H1 (cell line): ENCODE results near the gene MYOG. TPM values are rescaled to one million over a fixed set of nuclear protein-coding genes. Genes with fewer than 3 reads are reported as not detected.

Experiments
- CTCF ChIA-PET: fragments of 300-600 bp; sonication (Branson Sonifier 250); formaldehyde crosslinking; loops from one replicate; lab custom pipeline; 2021; ENCODE audit not compliant: partially characterized antibody; lab: Charles Lee
- POLR2A ChIA-PET: fragments of 300-600 bp; sonication (Branson Sonifier 250); formaldehyde crosslinking; loops from one replicate; lab custom pipeline; 2021; ENCODE audit warnings: inconsistent platforms; ENCODE audit not compliant: partially characterized antibody; lab: Charles Lee
- DNase-seq, 2 experiments: peaks; one replicate each; pipeline versions ENCODE4 v3.0.0 to v3.0.0-alpha.2; 2010 to 2022; ENCODE audit warnings: low spot score in 2 of 2, low read depth in 1 of 2, mixed read lengths in 1 of 2
- FAIRE-seq: peaks from 2 replicates; lab custom pipeline; 2011; peaks lifted over from hg19 to GRCh38; lab: Jason Lieb, UNC
- H2AFZ ChIP-seq: 2 replicates; pipeline ENCODE4 v1.8.1; 2012; ENCODE audit warnings: low read length, inconsistent platforms
- H2AK5ac ChIP-seq: 2 replicates; pipeline ENCODE4 v1.6.1; 2013; ENCODE audit warnings: low read depth, low read length
- H2BK120ac ChIP-seq: replicated peaks from 2 replicates; pipeline ENCODE3; 2013; ENCODE audit warnings: low read depth, low read length, inconsistent platforms
- H2BK12ac ChIP-seq: 2 replicates; pipeline ENCODE4 v1.6.1; 2013; ENCODE audit warnings: low read depth, low read length
- H2BK15ac ChIP-seq: 2 replicates; pipeline ENCODE4 v1.6.1; 2013; ENCODE audit warnings: low read length
- H2BK20ac ChIP-seq: 2 replicates; pipeline ENCODE4 v1.6.1; 2013; ENCODE audit warnings: low read length
- H2BK5ac ChIP-seq: 2 replicates; pipeline ENCODE4 v1.6.1; 2013; ENCODE audit warnings: low read depth, low read length
- H3K14ac ChIP-seq: 2 replicates; pipeline ENCODE4 v1.6.1; 2013; ENCODE audit warnings: inconsistent platforms; ENCODE audit not compliant: insufficient read length
- H3K18ac ChIP-seq: 2 replicates; pipeline ENCODE4 v1.6.1; 2013; ENCODE audit warnings: low read length; ENCODE audit errors: extremely low read depth
- H3K23ac ChIP-seq: 2 replicates; pipeline ENCODE4 v1.6.1; 2013; ENCODE audit warnings: inconsistent platforms; ENCODE audit not compliant: insufficient read length
- H3K23me2 ChIP-seq: 2 replicates; pipeline ENCODE4 v1.6.1; 2013; ENCODE audit warnings: low read depth, low read length
- H3K27ac ChIP-seq: 2 replicates; pipeline ENCODE4 v1.6.1; 2011; ENCODE audit warnings: low read depth, low read length, inconsistent platforms
- H3K27me3 ChIP-seq, 4 experiments: replicated peaks in 1 of 4; 1 replicate in 1 of 4; 2 replicates in 3 of 4; pipeline versions ENCODE4 v1.6.1 to v1.8.1; 2011 to 2013; ENCODE audit warnings: low read length in 3 of 4, mild to moderate bottlenecking in 3 of 4, inconsistent platforms in 2 of 4, mixed read lengths in 2 of 4, moderate library complexity in 1 of 4; ENCODE audit not compliant: control insufficient read depth in 3 of 4, insufficient read depth in 3 of 4; ENCODE audit errors: extremely low read depth in 1 of 4
- H3K36me3 ChIP-seq, 4 experiments: 2 replicates each; pipeline versions ENCODE4 v1.6.1 to v1.8.1; 2011 to 2013; ENCODE audit warnings: mild to moderate bottlenecking in 4 of 4, low read length in 3 of 4, moderate library complexity in 2 of 4, control low read depth in 1 of 4, inconsistent platforms in 1 of 4; ENCODE audit not compliant: insufficient read depth in 4 of 4, control insufficient read depth in 2 of 4
- H3K4ac ChIP-seq: replicated peaks from 2 replicates; pipeline ENCODE3; 2013; ENCODE audit warnings: low read length, low read depth, mixed read lengths, inconsistent platforms; ENCODE audit not compliant: insufficient read length
- H3K4me1 ChIP-seq, 4 experiments: replicated peaks in 1 of 4; 1 replicate in 1 of 4; 2 replicates in 3 of 4; pipeline versions ENCODE4 v1.6.1 to v1.8.1; 2011 to 2013; ENCODE audit warnings: low read length in 3 of 4, inconsistent platforms in 2 of 4, mixed read lengths in 1 of 4; ENCODE audit not compliant: insufficient read depth in 4 of 4, control insufficient read depth in 3 of 4
- H3K4me2 ChIP-seq, 2 experiments: 2 replicates each; pipeline versions ENCODE4 v1.6.1 to v1.8.1; 2011 to 2013; ENCODE audit warnings: low read depth in 2 of 2, low read length in 2 of 2, control low read depth in 1 of 2, inconsistent platforms in 1 of 2, mild to moderate bottlenecking in 1 of 2; ENCODE audit not compliant: insufficient read depth in 1 of 2
- H3K4me3 ChIP-seq, 4 experiments: fragments of 200-600, 300-600 bp in 1 of 4; sonication (generic), shearing (Covaris generic), sonication (Bioruptor Twin) in 1 of 4; 2 replicates each; pipeline versions ENCODE4 v1.5.1 to v1.8.1; 2011 to 2016; ENCODE audit warnings: low read length in 4 of 4, low read depth in 3 of 4, control low read depth in 2 of 4, inconsistent platforms in 2 of 4, mild to moderate bottlenecking in 2 of 4, mixed read lengths in 1 of 4, moderate library complexity in 1 of 4; ENCODE audit not compliant: insufficient read depth in 2 of 4; ENCODE audit errors: extremely low read depth in 1 of 4
- H3K56ac ChIP-seq: replicated peaks from 2 replicates; pipeline ENCODE3; 2013; ENCODE audit warnings: low read depth, mild to moderate bottlenecking, mixed read lengths, low read length, inconsistent platforms; ENCODE audit not compliant: insufficient read length
- H3K79me1 ChIP-seq: 2 replicates; pipeline ENCODE4 v1.6.1; 2013; ENCODE audit warnings: low read depth, low read length, control low read depth
- H3K79me2 ChIP-seq, 2 experiments: 2 replicates each; pipeline versions ENCODE4 v1.6.1 to v1.8.1; 2012 to 2013; ENCODE audit warnings: low read length in 2 of 2, mild to moderate bottlenecking in 2 of 2, inconsistent platforms in 1 of 2; ENCODE audit not compliant: insufficient read depth in 2 of 2, control insufficient read depth in 1 of 2
- H3K9ac ChIP-seq, 4 experiments: replicated peaks in 1 of 4; 1 replicate in 1 of 4; 2 replicates in 3 of 4; pipeline versions ENCODE4 v1.6.1 to v1.8.1; 2011 to 2013; ENCODE audit warnings: low read depth in 3 of 4, low read length in 3 of 4, control low read depth in 2 of 4, mild to moderate bottlenecking in 2 of 4, moderate library complexity in 2 of 4, inconsistent platforms in 1 of 4; ENCODE audit errors: extremely low read depth in 1 of 4
- H3K9me3 ChIP-seq, 2 experiments: 2 replicates each; pipeline versions ENCODE4 v1.6.1 to v1.8.1; 2012 to 2013; ENCODE audit warnings: mild to moderate bottlenecking in 2 of 2, moderate library complexity in 2 of 2, control low read depth in 1 of 2, inconsistent platforms in 1 of 2, low read depth in 1 of 2, low read length in 1 of 2, mixed read lengths in 1 of 2; ENCODE audit not compliant: insufficient read depth in 2 of 2
- H4K20me1 ChIP-seq, 2 experiments: replicated peaks in 1 of 2; 2 replicates each; pipeline versions ENCODE3 to v1.8.1; 2011 to 2013; ENCODE audit warnings: inconsistent platforms in 2 of 2, low read length in 2 of 2, mild to moderate bottlenecking in 1 of 2; ENCODE audit not compliant: insufficient read depth in 2 of 2, control insufficient read depth in 1 of 2
- H4K5ac ChIP-seq: 2 replicates; pipeline ENCODE4 v1.6.1; 2013; ENCODE audit warnings: low read length, low read depth, mixed read lengths, inconsistent platforms; ENCODE audit not compliant: insufficient read length
- H4K8ac ChIP-seq: 2 replicates; pipeline ENCODE4 v1.8.0; 2013; ENCODE audit warnings: mild to moderate bottlenecking, moderate library complexity, low read length, inconsistent platforms; ENCODE audit not compliant: insufficient read depth; ENCODE audit errors: extremely low read depth
- H4K91ac ChIP-seq: replicated peaks from 2 replicates; pipeline ENCODE3; 2013; ENCODE audit warnings: low read length, mixed read lengths, inconsistent platforms; ENCODE audit not compliant: insufficient read length
- BACH1 ChIP-seq: IDR thresholded peaks from 2 replicates; pipeline ENCODE4 v1.6.1; 2012; ENCODE audit warnings: low read length, improper control_type of control experiment
- BCL11A ChIP-seq, 2 experiments: IDR thresholded peaks; one replicate each; pipeline ENCODE4 v1.6.1; 2011; ENCODE audit warnings: low read depth in 2 of 2, low read length in 2 of 2, mild to moderate bottlenecking in 2 of 2
- CBX8 ChIP-seq: fragments of 300-800, 300-1000 bp; sonication (generic); IDR thresholded peaks from 2 replicates; pipeline ENCODE4 v1.7.1; 2016; ENCODE audit warnings: low read depth, low read length, borderline replicate concordance
- CHD2 ChIP-seq: IDR thresholded peaks from 2 replicates; pipeline ENCODE4 v1.6.1; 2012; ENCODE audit warnings: low read length, improper control_type of control experiment
- HDAC2 ChIP-seq, 2 experiments: fragments of 300-600 bp in 1 of 2; sonication (generic) in 1 of 2; IDR thresholded peaks; 2 replicates each; pipeline ENCODE4 v1.6.1; 2011 to 2012; ENCODE audit warnings: low read depth in 2 of 2, low read length in 2 of 2, mild to moderate bottlenecking in 2 of 2, moderate library complexity in 2 of 2, borderline replicate concordance in 1 of 2, inconsistent platforms in 1 of 2
- KDM1A ChIP-seq: fragments of 200-600, 300-600 bp; sonication (generic); IDR thresholded peaks from 2 replicates; pipeline ENCODE4 v1.7.1; 2016; ENCODE audit warnings: mild to moderate bottlenecking, low read length, borderline replicate concordance
- MAFK ChIP-seq: IDR thresholded peaks from 2 replicates; pipeline ENCODE4 v1.6.1; 2012; ENCODE audit warnings: low read depth, mild to moderate bottlenecking, improper control_type of control experiment, low read length
- PHF8 ChIP-seq: fragments of 200-600 bp; sonication (generic); conservative IDR thresholded peaks from 2 replicates; pipeline ENCODE4 v1.7.1; 2012; ENCODE audit warnings: low read depth, mild to moderate bottlenecking, inconsistent platforms, low read length, moderate library complexity
- POU5F1 ChIP-seq: IDR thresholded peaks from 2 replicates; pipeline ENCODE4 v1.6.1; 2011; ENCODE audit warnings: low read depth, mild to moderate bottlenecking, low read length, moderate library complexity
- RAD21 ChIP-seq, 2 experiments: IDR thresholded peaks in 1 of 2; conservative IDR thresholded peaks in 1 of 2; 2 replicates each; pipeline ENCODE4 v1.6.1; 2011; ENCODE audit warnings: low read depth in 2 of 2, low read length in 2 of 2, improper control_type of control experiment in 1 of 2, inconsistent platforms in 1 of 2, mild to moderate bottlenecking in 1 of 2, moderate library complexity in 1 of 2
- SAP30 ChIP-seq: fragments of 300-600 bp; sonication (generic); IDR thresholded peaks from 2 replicates; pipeline ENCODE4 v1.7.1; 2012; ENCODE audit warnings: low read length, moderate library complexity, mild to moderate bottlenecking, inconsistent platforms; ENCODE audit not compliant: insufficient read depth, insufficient replicate concordance
- SIX5 ChIP-seq: IDR thresholded peaks from 2 replicates; pipeline ENCODE4 v1.6.1; 2011; ENCODE audit warnings: mild to moderate bottlenecking, low read depth, low read length
- SRF ChIP-seq: IDR thresholded peaks from 2 replicates; pipeline ENCODE4 v1.6.1; 2011; ENCODE audit warnings: mild to moderate bottlenecking, low read depth, low read length, moderate library complexity
- TAF7 ChIP-seq: optimal IDR thresholded peaks from 2 replicates; pipeline ENCODE3; 2011; ENCODE audit warnings: low read depth, mild to moderate bottlenecking, inconsistent platforms, low read length, moderate library complexity, borderline replicate concordance
- WGBS, 2 experiments: shearing (Covaris generic) in 1 of 2; methylation state at CpG; one replicate each; pipeline versions ENCODE4 v1.1.6 to v1.1.7; 2013 to 2015; ENCODE audit warnings: low lambda C conversion rate in 2 of 2, mixed read lengths in 2 of 2, inconsistent platforms in 1 of 2, low coverage in 1 of 2, missing lambda C conversion rate in 1 of 2; ENCODE audit not compliant: insufficient replicate concordance in 2 of 2, insufficient coverage in 1 of 2, insufficient read length in 1 of 2; ENCODE audit errors: extremely low coverage in 1 of 2, missing lambda C conversion rate in 1 of 2; 5-methylcytosine and 5-hydroxymethylcytosine counted together
- polyA plus RNA-seq, 7 experiments: library from polyadenylated mRNA; depleted of rRNA in 3 of 7; stranded (reverse) in 5 of 7; unstranded in 2 of 7; fragments of >200 nt in 5 of 7; fragments of 200-250 nt in 2 of 7; gene quantifications; 1 replicate in 5 of 7; 2 replicates in 1 of 7; 4 replicates in 1 of 7; pipeline versions ENCODE4 v1.2.1 to v1.2.3, GENCODE V29; 2011 to 2013; ENCODE audit warnings: missing spikeins in 2 of 7, mixed read lengths in 2 of 7
- total RNA-seq: library from RNA; stranded (reverse); fragmentation: NEBNext Ultra II Directional; extraction: Animal tissue kit (Norgen Biotek cat#: 25700); gene quantifications from 2 replicates; pipeline ENCODE4 v1.2.1, GENCODE V29; 2021

Gene MYOG
- total and polyA plus RNA-seq, 2 of the 8 experiments (the other 6 are each of a cell fraction or from before 2014, with no cell fraction given), result not detected

DNA sequence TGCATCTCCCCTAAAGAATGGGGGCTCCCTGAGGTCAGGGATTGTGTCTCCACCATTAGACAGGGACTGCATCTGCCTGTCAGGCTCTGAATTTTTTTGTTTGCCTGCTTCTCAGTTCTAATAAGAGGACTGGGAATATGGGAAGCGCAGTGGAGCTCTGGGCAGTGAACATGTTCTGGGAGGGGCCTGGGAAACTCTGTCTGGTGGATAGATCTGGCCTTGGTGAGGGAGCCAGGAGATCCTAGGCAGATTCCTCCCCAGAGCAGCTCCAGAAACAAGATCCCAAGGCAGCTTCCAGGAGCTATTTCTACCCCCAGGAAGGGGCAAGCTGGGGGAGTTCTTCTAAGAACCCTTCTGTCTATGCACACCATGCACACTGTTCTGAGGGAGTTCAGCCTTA lies 12.6 kb upstream of the MYOG start:
- Histone ChIP-seq H3K27ac (no peak overlapping the region), H3K4ac (no peak overlapping the region), H4K20me1 (no peaks in the 10 kb centered on the region), H3K18ac (no peak overlapping the region), H3K27me3 (peaks cover 0 to 4% (median 0%) of the 10 kb centered on the region in 4 experiments; a peak in 1 of 7 replicates), H3K9me3 (peaks cover 3 to 16% of the 10 kb centered on the region in 2 experiments; a peak in 2 of 4 replicates), H2BK20ac (no peak overlapping the region), H4K91ac (no peak overlapping the region), H3K4me3 (no peak overlapping the region), H3K23me2 (no peaks in the 10 kb centered on the region), H3K4me1 (no peaks in the 10 kb centered on the region), H3K4me2 (no peak overlapping the region), H2BK120ac (no peak overlapping the region), H3K23ac (no peak overlapping the region), H2AFZ (no peak overlapping the region), H3K56ac (no peak overlapping the region), H4K5ac (no peak overlapping the region), H4K8ac (no peak overlapping the region), H3K36me3 (no peaks in the 10 kb centered on the region), H2BK5ac (no peak overlapping the region), H3K9ac (no peak overlapping the region), H3K14ac (no peak overlapping the region), H3K79me2 (no peaks in the 10 kb centered on the region), H2AK5ac (no peak overlapping the region), H3K79me1 (no peaks in the 10 kb centered on the region), H2BK15ac (no peak overlapping the region), H2BK12ac (no peak overlapping the region)
- CTCF ChIA-PET, result interaction anchor here (0.8 to 8.3 kb wide), 9 partner anchors 10 to 118 kb away, joined by 3 to 89 read pairs (median 4); partner anchors contain the start of gene MYOG
- FAIRE-seq (no peak), DNase-seq (peak in 1 of 2 experiments; percentile 28)
- TF ChIP-seq BACH1 (no peak), MAFK (no peak), HDAC2 (IDR thresholded peaks at IDR 0.05; ENCODE audit: borderline replicate concordance in 1 of 2, low read depth in 2 of 2, low read length in 2 of 2) (no peak), CHD2 (no peak), BCL11A (IDR thresholded peaks at IDR 0.05; ENCODE audit: low read depth in 2 of 2, low read length in 2 of 2) (no peak), KDM1A (no peak), SIX5 (no peak), POU5F1 (no peak), CBX8 (no peak), SRF (no peak), TAF7 (no peak), SAP30 (no peak), RAD21 (IDR thresholded peaks at IDR 0.05 in 1 of 2, conservative IDR thresholded peaks at IDR 0.05 in 1 of 2; ENCODE audit: low read depth in 2 of 2, low read length in 2 of 2) (no peak), PHF8 (no peak)
- POLR2A ChIA-PET, result no interaction called here
- 100% methylated on average over 1 of the region's 1 CpG; no CpG with 5 or more reads in 1 of the 2 experiments for WGBS, 2 experiments
